Upper lobe of left lung (tissue), 4 donors: ENCODE measurements around the gene ALG1.

Experiments
- CTCF ChIP-seq, 6 experiments: fragments of 450-650 bp in 4 of 6; fragments of 200-600 bp in 2 of 6; sonication (generic) in 2 of 6; IDR thresholded peaks; one replicate each; pipeline ENCODE4 v1.5.1; 2016 to 2019; ENCODE audit warnings: antibody characterized with exemption in 6 of 6
- EP300 ChIP-seq, 4 donors: sonication (generic); formaldehyde crosslinking; IDR thresholded peaks; one replicate each; pipeline ENCODE4 v1.5.1; 2017; ENCODE audit warnings: antibody characterized with exemption in 4 of 4, control low read depth in 2 of 4
- POLR2A ChIP-seq, 4 donors: fragments of 450-650 bp; IDR thresholded peaks; one replicate each; pipeline ENCODE4 v1.5.1; 2016 to 2017; ENCODE audit warnings: antibody characterized with exemption in 4 of 4, mild to moderate bottlenecking in 2 of 4

- TF ChIP-seq CTCF (IDR thresholded peaks at IDR 0.05), result no peak
- no peak for TF ChIP-seq EP300 (IDR thresholded peaks at IDR 0.05)
- no peak for TF ChIP-seq POLR2A (IDR thresholded peaks at IDR 0.05)
These were observed 24.7 kb upstream of the ALG1 start for GRCh38 chr16:5046914-5047313.
